NOMO-1 treated with DMSO at 0.1 percent for 48 hours (cell line): ENCODE measurements around the gene TOP2A.

ENCODE experiments used
- DNase-seq: peaks from one replicate; lab custom pipeline; 2025; ENCODE audit not compliant: unreplicated experiment; lab: John Stamatoyannopoulos, UW

Gene TOP2A

GRCh38 chr17:40346765-40347158, 70.9 kb downstream of the TOP2A start:
- DNase-seq, result no peak

GRCh38 chr17:40345994-40346764, 71.5 kb downstream of the TOP2A start:
- no peak for DNase-seq

- DNase-seq, result no peak
Observed at GRCh38 chr17:40345161-40345993, 72.3 kb downstream of the TOP2A start.

- no peak for DNase-seq
Observed at GRCh38 chr17:40344421-40345160, 73.1 kb downstream of the TOP2A start.

GRCh38 chr17:40343219-40344119, 74.2 kb downstream of the TOP2A start:
- no peak for DNase-seq

GRCh38 chr17:40342504-40343218, 75.0 kb downstream of the TOP2A start:
- no peak for DNase-seq

GRCh38 chr17:40341808-40342503, 75.7 kb downstream of the TOP2A start:
- DNase-seq, result no peak

GRCh38 chr17:40340880-40341807, 76.6 kb downstream of the TOP2A start:
- peak; percentile 80 for DNase-seq

GRCh38 chr17:40340327-40340726, 77.4 kb downstream of the TOP2A start:
- no peak for DNase-seq

- no peak for DNase-seq
Observed at GRCh38 chr17:40338941-40339649, 78.6 kb downstream of the TOP2A start.
